HG03139 (cell line): Measurements from ENCODE around the gene ACKR2.

Experiments used
- ATAC-seq: cut with Tn5 transposase; IDR thresholded peaks from one replicate; pipeline ENCODE4 v1.9.1; 2021; ENCODE audit not compliant: unreplicated experiment

The ACKR2 gene

DNA sequence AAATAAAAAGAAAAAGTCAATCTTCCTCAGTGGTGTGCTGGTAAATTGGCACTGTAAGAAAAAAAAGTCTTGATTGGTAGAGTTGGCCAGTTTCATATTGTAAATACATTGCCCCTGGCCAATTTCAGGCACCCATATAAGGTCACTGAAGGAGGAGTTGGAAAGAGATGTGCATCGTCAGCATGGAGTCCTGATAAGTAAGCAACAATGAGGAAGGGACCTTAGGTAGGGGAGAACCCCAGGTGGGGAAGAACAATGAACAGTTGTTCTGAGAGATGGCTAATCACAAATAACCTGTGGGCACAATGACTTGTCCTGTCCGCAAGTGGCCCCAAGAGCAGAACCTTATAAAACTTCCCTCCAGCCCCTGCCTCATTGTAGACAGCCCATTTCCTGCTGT is 75.1 kb downstream of the ACKR2 start:
- no peak for ATAC-seq

DNA sequence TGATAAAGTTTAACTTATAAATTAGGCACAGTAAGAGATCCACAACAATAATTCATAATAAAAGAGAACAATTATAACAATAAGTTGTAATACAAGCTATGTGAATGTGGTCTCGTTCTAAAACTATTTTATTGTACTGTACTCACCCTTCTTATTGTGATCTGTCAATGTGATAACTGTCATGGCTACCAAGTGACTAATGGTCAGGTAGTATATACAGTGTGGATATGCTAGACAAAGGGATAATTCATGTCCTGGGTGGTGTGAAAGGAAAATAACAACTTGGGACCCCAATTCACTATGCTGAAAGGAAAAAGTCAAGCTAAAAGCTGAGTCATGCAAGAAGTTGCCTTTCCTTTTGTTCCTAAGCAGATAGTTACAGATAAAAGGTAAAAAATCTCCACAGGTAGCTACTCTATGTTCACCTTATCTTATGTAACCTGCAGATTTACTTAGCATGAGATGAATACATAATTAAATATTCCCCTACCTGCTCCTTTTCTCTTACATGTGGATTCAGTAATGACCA is 77.1 kb downstream of the ACKR2 start:
- ATAC-seq, result no peak

DNA sequence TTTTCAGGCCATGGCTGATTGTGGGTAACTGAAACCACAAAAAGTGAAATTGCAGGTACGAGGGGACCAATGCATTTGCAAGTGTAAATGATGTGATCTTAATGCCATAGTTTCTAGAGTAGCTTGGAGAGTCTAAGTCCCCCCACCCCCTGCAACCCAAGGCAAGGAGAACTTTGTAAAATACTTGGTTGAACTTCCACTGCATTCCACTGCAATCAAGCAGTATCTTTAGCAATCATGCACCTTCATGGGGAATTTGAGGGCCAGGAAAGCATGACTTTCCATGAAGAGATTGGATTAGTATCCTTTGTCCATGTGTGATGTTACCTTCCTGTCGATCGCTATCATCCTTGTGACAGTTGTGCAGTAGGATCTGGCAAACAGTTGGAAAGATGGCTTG is 77.8 kb downstream of the ACKR2 start:
- no peak for ATAC-seq

DNA sequence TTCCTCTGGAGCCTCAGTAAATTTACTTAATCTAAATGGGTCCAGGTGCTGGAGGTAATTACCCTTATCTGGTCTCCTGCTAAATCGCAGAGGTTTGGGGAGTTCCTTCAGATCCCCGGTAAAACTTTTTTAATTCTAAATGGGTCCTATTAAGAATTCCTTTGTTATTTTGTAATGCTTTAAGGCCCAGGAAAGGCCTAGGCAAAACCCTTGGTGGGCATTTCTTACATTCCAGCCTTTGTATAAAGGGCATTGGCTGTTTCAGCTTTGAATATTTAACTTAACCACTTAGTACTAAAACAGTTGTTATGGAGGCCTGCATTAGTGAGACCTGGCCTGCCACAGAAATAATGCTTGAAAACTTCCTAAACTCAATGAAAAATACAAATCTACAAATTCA is 81.8 kb downstream of the ACKR2 start:
- no peak for ATAC-seq

DNA sequence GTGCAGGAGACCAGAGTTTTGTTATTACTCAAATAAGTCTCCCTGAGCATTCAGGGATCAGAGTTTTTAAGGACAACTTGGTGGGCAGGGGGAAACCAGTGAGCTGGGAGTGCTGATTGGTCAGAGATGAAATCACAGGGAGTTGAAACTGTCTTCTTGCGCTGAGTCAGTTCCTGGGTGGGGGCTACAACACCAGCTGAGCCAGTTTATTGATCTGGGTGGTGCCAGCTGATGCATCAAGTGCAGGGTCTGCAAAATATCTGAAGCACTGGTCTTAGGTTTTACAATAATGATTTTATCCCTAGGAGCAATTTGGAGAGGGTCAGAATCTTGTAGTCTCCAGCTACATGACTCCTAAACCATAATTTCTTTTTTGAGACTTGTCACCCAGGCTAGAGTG is 82.9 kb downstream of the ACKR2 start:
- no peak for ATAC-seq

DNA sequence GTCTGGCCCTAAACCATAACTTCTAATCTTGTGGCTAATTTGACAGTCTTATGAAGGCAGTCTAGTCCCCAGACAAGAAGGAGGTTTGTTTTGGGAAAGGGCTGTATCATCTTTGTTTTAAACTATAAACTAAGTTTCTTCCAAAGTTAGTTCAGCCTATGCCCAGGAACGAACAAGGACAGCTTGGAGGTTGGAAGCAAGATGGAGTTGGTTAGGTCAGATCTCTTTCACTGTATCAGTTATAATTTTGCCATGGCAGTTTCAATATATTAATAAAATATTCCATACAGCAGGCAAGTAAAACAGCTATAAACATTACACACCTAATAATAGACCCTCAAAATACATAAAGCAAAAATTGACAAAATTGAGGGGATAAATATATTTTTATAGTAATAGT is 83.6 kb downstream of the ACKR2 start:
- ATAC-seq, result no peak

DNA sequence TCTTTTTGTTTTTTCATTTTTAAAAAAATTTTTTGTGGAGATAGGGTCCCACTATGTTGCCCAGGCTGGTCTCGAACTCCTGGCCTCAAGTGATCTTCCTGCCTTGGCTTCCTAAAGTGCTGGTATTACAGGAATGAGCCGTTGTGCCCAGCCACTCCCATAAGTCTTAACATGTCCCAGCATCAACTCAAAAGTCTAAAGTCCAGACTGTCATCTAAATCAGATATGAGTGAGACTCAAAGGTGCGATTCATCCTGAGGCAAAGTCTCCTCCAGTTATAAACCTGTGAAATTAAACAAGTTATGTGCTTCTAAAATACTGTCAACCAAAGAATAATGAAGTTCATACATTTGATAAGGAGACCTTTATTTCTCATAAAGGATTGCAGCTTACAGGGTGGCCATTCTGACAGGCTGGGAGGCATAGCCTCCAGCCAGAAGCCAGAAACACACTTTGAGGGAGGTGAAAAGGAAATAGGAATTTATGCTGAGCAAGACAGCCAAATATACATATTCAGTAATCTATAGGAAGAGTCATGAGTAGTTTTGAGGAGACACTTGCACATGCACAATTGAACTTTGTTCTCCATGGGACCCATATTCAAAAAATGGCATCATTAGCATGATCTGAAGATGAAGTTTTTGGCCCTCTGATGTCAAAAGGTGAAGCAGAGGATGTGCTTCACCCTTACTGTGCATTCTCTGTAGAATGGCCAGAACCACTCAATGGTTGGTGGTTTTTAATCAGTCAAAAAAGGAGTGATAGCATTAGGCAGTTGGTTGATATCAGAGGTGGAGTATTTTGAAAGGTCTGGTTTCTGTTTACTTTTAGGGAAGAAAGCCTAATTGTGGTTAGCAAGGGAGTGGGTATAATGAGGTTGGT is 85.7 kb downstream of the ACKR2 start:
- ATAC-seq, result no peak

DNA sequence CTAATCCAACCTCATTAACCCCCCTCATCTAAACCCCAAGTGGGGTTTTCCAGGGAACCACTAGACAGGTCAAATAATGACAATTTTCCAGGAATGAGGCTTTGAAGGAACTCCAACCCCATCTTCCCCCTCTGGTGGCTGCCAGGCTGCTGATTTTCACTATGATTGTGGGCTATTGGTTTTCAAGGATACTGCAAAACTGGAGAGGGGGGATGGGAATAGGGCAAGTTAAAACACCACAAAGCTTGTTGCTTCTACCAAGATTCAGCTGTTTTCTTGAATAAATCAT is 86.3 kb downstream of the ACKR2 start:
- no peak for ATAC-seq

DNA sequence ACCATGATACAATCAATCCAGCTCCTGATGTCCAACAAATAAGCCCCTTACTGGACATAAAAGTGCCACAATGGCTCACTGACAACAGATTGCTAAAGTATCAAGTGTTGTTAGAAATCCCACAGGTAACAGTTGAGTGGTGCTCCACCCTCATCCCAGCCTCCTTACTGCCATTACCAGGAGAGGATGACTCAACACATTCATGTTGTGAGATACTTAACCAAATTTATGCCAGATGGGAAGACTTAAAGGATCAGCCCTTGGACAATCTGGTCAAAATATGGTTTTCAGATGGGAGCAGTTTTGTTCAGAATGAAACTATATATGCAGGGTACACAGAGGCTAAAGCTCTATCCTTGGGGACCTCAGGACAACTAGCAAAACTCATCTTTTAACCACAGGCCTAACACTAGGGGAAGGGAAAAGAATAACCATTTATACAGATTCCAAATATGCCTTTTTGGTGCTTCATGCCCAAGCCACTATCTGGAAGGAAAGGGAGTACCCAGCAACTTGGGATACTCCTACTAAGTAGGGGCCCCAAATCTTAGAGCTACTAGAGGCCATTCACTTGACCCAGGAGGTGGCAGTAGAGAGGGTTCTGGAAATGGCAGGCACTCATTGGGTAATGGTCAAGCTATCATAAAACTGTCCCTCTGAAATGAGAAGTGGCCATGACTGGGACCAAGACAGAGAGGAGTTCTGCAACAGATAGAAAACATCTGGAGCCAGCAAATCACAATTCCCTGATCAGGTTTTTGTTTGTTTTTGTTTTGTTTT is 89.8 kb downstream of the ACKR2 start:
- ATAC-seq, result no peak

DNA sequence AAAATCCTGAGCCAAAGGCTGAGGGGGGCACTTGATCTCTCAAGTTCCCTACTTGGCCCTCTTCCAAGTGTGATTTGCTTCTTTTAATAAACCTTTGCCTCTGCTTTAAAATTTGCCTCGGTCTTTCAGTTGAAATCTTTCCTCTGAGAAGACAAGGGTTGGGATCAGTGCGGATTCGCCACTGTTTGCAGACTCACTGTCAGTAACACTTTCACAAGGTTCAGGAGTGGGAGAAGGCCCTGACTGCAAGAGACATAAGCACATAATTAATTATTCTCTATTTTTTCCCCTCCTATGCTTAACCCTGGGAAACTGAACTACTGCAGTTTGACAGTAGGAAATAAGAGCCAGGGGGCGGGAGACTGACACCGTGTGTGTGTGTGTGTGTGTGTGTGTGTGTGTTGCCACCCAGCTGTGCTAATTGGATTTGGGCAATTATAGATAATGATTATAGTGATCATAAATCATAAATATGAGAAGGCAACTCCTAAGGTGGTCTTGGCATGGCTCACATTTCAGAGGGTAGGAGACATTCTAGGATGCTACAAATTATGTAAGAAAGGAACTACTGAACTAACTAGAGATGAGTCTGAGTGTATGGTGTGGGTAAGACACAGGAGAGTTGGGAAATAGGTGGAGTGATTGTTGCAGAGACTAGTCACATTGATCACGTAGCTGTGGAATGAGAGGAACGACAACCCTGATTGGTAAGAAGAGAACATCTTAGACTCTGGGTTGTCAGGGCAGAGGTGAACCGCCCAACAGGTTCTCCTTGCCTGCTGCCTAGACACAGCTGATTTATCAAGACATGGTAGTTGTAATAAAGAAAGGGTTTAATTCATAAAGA is 91.2 kb downstream of the ACKR2 start:
- ATAC-seq, result no peak

DNA sequence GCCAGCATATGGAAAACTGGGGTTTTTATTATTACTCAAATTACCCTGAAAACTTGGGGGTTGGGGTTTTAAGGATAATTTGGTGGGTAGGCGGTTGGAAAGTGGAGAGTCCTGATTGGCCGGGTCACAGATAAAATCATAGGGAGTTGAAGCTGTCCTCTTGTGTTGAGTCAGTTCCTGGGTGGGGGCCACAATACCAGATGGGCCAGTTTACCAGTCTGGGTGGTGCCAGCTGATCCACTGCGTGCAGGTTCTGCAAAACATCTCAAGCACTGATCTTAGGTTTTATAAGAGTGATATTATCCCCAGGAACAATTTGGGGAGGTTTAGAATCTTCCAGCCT is 91.8 kb downstream of the ACKR2 start:
- no peak for ATAC-seq

DNA sequence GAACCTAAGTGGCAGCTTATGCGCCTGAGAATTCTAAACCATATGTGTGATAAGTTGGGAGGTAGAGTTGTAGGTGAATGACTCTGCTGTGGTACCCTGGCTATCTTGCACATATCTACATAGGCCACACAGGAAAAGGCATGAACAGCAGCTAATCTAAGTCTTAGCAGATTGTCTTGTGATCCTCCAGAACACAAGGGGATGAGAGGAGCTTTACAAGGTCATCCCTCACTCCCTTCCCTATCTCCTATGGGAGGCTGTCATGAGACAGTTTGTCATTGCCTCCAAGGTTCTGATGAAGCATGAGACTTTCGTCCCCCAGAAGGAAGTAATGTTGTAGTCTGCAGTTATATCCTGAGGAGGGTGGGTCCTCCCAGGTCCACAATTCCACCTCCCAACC is 93.0 kb downstream of the ACKR2 start:
- ATAC-seq, result no peak

DNA sequence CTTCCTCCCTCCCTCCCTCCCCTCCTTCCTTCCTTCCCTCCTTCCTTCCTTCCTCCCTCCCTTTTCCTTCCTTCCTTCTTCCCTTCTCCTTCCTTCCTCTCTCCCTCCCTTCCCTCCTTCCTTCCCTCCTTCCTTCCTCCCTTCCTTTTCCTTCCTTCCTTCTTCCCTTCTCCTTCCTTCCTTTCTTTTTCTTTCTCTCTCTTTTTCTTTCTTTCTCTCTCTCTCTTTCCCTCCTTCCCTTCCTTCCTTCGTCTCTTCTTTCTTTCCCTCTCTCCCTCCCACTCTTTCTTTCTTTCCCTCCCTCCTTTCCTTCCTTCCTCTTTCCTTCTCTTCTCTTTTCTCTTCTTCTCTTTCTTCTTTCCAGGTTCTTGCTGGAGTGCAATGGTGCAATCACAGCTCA is 94.8 kb downstream of the ACKR2 start:
- no peak for ATAC-seq

DNA sequence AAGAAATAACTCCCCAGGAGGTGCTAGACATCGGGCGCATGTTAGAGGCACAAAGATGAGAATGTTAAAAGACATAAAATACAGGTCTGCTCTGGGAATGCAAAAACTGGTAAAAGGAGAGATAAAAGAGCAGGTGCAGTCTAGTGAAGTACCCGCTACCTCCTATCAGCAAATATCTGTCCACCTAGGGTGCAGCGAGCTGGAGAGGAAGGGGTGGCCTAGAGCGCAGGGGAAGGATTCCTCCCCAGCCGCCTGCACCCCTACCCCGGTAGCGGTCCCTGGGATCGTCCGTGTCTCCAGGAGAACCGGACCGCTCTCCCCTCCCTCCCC is 96.5 kb downstream of the ACKR2 start:
- no peak for ATAC-seq

DNA sequence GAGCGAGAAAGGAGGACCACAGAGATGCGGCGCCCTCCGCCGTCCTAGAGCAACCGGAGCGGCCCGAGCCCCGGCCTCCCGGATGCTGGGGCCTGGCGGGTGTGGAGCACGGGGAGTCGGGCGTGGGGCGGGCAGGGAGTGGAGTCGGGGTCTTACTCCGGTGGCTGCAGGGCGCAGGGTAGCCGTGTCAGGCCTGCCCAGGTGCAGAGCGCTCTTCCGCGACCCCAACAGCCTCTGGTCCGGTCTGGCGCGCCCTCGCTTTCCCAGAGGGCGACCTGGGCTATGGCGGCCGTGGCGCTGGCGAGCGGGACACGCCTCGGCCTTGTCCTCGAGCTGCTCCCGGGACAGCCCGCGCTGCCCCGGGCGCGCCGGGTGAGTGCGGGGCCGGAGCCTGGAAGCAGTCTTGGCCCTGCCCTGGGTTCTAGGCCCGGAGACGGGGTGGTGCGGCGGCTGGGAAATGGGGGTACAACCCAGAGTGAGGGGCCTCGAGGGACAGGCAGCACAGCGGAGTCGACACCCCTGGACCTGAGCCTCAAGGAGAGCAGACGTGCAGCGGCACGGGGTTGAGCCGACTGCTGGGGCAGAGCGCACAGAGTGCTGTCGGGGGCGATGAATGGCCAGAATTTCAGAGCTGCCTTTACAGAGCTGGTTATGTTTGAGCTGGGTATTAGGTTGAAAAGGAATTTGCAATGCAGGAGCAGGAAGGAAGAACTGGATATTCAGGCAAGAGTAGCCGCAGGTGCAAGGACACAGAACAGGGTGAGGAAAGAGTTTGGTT is 97.0 kb downstream of the ACKR2 start, which contains the start of gene ZNF662:
Gene ZNF662 (plus strand): TSS at position 73 of the 778 bp plus-strand sequence. CDS start 1,973 bp downstream, outside the sequence.
- no peak for ATAC-seq

DNA sequence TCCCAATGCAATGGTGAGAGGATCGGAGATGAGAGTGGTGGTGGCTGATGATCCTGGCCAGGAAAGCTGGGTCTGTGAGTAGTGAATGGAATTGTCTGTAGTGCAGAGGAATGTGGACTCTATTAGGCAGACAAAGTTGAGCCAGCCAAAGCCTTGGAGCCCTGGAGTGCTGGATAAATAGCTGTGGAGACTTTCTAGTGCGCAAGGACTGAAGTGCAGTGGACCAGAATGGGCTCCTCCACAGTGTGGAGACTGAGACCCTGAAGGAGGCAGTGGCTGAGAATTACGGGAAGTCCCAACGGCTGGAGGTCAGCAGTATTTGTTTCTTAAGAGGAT is 97.6 kb downstream of the ACKR2 start:
- ATAC-seq, result no peak

DNA sequence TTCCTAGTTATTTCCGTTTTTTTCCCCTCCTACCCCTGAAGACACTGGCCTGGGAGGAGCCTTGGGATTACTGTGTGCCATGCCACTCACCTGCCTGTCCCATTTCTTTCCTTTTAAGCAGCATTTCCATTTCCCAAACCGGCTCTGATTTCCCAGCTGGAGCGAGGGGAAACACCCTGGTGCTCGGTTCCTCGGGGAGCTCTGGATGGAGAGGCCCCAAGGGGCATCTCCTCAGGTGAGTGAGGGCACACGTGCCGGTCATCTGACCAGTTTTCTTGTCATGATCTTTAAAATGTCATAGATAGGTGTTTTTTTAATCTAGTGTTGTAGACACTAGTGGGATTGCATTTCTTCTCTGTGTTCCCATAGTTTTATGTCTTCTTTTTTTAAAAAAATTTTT is 99.4 kb downstream of the ACKR2 start:
- ATAC-seq, result no peak

DNA sequence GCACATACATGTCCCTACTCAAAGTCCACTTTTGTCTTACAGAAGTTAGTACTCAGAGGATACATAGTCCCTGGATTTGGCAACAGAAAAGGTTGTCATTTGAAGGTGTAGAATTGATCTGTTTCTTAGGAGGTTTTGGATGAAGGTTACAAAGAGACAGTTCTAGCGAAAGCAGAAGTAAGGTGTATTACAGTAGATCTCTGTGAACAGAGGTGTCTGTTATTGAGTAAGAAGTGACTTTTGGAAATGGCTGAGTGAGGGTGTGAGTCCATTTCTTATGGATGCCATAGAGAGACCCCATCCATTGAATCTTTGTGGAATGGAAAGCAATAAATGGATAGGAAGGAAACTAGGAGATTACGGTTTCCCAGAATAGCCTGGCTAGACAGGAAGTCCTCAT is 102.3 kb downstream of the ACKR2 start:
- no peak for ATAC-seq

DNA sequence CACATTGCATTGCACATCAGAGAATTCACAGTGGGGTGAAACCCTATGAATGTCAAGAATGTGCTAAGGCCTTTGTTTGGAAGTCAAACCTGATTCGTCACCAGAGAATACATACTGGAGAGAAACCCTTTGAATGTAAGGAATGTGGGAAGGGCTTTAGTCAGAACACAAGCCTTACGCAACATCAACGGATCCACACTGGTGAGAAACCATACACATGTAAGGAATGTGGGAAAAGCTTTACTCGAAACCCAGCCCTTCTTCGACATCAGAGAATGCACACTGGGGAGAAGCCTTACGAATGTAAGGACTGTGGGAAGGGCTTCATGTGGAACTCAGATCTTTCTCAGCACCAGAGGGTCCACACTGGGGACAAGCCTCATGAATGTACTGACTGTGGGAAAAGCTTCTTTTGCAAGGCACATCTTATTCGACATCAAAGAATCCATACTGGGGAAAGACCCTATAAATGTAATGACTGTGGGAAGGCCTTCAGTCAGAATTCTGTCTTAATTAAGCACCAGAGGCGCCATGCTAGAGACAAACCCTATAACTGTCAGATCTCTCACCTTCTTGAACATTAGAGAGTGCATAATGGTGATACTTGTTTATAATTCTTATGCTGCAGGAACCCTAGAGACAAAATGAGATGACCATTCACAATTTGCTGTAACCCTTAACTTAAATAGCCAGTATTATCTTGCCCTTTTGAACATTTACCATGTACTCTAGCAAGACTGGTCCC is 105.7 kb downstream of the ACKR2 start:
- no peak for ATAC-seq
